SH-SY5Y (cell line): ENCODE measurements around the gene JAKMIP1.

Source experiments
- GATA2 ChIP-seq: IDR thresholded peaks from 2 replicates; pipeline ENCODE4 v1.6.1; 2011; ENCODE audit warnings: mild to moderate bottlenecking, low read depth, low read length
- GATA3 ChIP-seq: IDR thresholded peaks from 2 replicates; pipeline ENCODE4 v1.6.1; 2011; ENCODE audit warnings: low read depth, mild to moderate bottlenecking, low read length, moderate library complexity

JAKMIP1 gene

DNA sequence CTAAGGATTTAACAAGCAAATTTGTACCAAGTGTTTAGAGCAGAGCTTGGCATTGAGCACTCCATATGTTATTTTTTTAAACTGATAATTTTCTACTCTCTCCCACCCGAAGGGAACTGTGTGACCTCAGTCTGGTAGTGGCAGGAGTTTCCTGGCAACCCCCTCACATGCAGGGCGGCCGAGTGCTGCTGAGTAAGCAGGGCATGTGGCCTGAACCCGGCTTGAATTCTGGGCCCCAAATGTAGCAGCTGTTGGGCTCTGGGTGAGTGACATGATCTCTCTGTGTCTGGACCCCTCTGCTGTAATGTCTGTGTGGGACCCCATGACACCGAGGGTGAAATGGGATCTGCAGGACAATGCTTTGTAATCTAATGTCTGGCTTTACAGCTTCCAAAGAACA, 168.5 kb downstream of the JAKMIP1 start:
- TF ChIP-seq GATA3 (no peak), GATA2 (no peak)

GRCh38 chr4:6030679-6031078, 169.7 kb downstream of the JAKMIP1 start:
- TF ChIP-seq GATA3 (no peak), GATA2 (no peak)

GRCh38 chr4:6029254-6029653, 171.1 kb downstream of the JAKMIP1 start:
- TF ChIP-seq GATA2 (no peak), GATA3 (no peak)

DNA sequence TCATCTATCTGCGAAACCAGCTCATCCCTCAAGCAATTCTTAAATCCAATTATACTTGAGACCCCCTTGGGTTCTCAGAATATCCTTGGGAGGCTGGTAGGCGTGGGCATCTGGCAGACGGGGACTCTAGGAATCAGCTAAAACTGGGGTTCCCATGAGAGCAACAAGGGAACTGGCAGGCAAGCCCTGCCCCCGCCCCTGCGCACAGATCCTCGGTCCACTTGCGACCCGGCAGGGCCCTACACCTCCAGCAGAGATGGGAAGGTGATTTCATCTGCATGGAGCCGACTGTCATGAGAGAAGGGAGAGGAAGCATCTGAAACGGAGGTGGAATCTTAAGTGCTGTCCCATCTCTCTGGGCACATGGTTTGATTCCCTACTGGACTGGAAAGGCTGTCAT, 172.2 kb downstream of the JAKMIP1 start:
- TF ChIP-seq GATA2, result no peak
- no peak for TF ChIP-seq GATA3

DNA sequence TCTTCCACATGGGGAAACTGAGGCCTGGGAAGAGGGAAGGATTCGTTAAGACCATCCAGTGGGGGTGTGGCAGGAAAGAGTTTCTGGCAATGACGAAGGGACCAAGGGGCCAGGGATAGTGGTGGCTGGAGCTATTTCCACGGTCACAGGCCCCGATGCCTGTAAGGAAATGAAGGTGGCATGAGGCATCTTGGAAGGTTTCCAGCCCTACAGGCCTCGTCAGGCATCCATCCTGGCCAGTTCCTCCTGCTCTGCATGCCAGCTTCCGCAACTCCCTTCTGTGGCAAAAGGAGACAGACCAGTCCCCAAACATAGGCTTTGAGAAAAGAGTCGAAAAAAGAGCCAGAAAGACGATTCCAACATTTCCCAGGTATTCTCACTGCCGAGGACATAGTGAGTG, 173.0 kb downstream of the JAKMIP1 start:
- TF ChIP-seq GATA2 (no peak), GATA3 (no peak)

DNA sequence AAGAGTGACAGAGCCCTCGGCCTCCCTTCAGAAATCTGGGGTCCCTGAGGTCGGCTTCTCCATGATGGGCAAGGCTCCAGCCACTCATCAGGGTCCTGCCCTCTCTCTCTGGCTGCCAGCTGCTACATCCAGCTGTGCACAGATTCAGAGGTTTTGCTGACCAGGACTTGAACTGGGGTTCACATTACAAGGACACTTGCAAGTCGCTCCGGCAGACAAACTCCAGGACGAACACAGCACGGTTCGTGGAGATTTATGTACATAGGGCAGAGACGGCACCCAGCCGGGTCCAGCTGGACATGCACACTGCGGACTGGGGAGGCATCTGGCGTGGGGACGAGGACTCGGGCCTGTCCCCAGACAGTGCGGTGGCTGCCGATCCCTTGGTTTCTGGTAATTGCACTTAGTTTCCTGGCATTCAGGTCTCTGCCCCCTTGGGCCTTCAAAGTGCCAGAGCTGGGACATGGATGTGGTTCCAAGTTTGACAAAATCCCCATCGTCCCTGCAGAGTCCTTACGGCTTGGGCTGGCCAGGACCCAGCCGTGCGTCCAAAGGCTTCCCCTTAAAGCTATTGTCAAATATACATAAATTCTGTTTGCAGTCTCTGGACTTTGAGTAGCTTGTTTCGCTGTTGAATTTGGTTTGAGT, 175.9 kb downstream of the JAKMIP1 start:
- TF ChIP-seq GATA2 (no peak), GATA3 (no peak)

DNA sequence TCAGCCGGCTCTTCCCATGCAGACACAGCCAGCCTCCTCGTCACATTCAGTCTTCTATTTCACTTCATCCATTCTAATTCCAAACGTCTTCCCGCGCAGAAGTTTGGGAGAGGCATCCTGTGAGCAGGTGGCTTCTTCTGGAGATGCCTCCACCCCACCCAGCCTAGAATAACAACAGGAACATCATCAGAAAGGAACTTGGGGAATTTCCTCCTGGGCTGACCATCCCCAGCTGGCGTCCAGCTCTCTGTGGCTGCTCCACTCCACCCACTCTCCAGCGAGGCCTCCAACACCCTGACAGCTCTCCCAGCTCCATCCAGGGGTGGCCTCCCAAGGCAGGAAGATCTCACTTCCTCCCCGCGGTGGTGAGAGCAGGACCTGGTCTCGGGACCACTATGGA, 176.6 kb downstream of the JAKMIP1 start:
- no peak for TF ChIP-seq GATA2
- TF ChIP-seq GATA3, result no peak

- no peak for TF ChIP-seq GATA3
- no peak for TF ChIP-seq GATA2
These were observed 177.6 kb downstream of the JAKMIP1 start for GRCh38 chr4:6022607-6023288.

DNA sequence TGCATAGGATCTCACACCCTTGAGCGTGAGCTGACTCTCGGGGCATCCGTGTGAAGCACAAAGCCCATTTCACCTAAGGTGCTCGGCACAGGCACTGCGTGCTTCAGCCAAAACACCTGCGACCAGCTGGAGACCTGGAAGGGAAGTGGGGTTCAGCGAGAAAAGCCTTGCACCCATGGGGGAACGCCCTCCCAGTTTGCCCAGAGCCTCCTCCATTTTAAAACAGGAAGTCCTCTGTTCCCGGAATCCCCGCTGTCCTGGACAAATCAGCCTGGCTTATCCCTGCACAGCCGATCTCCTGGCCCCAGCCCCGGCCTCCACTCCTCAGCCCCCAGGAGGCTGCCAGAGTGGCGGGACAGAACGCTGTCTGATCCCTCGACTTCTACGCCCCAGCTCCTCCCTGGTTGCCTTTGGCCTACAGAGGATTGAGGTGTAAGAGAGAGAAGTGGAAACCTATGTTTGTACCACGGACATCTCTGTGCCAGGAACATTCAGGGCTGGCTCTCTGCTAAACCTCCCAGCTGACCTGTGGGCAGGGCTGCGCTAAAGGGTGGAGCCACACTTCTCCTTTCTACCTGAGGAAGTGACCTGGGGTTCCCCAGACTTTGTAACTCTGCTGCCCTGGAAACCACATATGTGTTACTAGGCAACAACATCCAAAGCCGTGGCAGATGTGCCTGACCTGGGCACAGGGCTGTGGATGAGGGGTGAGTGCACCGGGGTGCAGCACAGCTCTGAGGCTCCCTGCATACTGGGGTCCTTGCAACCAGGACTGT, 178.3 kb downstream of the JAKMIP1 start:
- no peak for TF ChIP-seq GATA2
- no peak for TF ChIP-seq GATA3

GRCh38 chr4:6020613-6021012, 179.7 kb downstream of the JAKMIP1 start:
- no peak for TF ChIP-seq GATA3
- TF ChIP-seq GATA2, result no peak

DNA sequence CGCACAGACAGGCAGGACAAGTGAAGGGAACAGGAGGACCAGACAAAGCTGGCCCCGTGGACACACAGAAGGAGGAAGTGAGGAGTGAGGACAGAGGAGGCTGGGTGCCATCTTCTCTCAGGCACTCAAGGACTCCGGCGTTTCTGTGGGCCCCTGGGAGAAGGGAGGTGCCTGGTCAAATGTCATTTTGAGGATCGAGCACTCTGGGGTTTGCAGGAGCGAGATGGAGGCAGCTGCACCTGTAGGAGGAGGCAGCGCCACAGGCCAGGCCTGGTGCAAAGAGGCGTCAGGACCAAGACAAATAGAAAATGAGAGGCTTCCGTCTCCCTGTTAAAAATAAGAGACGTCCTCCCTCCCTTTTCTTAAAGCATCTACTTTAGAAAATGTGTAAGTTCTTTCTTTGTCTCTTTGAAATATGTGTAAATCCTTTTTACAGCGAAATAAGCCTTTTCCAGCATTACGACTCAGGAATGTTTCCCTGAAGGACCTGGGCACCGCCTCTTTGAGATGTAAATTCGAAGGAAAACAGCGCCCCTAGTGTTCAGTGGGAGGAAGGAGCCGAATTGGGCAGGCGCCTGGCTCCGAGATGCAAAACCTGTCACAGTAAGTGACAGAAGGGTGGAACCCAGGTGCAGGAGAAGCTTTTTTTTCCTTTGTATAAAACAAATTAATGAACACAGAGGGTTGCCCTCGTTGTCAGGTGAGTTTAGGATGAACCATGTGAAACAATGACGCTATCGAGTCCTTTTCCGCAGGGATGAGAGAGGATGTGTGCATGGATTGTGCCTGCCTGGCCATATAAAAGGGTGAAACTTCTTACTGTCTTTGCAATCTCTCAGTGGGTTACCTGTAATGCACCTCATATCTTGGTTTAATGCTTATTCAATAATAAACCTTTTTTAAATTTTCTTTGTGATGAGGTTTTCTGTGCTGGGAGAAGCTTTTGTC, 180.8 kb downstream of the JAKMIP1 start:
- TF ChIP-seq GATA3 (no peak), GATA2 (no peak)

- TF ChIP-seq GATA3 (no peak), GATA2 (no peak)
These were observed 182.0 kb downstream of the JAKMIP1 start, which contains the start of gene C4orf50 for GRCh38 chr4:6018331-6018730. TSS of gene C4orf50 (minus strand) at chr4:6018431.

DNA sequence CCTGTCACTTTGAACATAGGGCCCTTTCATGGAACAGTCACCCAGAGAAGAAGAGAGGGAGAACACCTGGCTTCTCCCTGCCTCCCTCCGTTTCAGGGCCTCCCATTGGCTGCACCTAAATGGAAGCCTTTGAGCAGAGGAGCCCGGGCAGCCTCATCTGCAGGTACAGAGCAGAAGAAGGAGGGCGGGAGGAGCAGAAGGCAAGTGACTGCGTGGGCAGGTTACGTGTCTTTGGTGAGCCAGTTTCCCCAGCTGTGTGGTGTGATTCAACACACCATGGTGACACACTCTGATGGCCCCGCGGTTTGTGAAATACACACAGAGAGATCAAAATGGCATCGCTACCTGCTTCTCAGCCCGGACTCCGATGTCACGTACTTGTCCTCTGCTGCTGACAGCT, 182.5 kb downstream of the JAKMIP1 start:
- TF ChIP-seq GATA2, result no peak
- TF ChIP-seq GATA3, result no peak

- TF ChIP-seq GATA2, result no peak
- no peak for TF ChIP-seq GATA3
These were observed 183.3 kb downstream of the JAKMIP1 start for GRCh38 chr4:6017030-6017429.
